Measurements from ENCODE around the gene SGCA.

DNA sequence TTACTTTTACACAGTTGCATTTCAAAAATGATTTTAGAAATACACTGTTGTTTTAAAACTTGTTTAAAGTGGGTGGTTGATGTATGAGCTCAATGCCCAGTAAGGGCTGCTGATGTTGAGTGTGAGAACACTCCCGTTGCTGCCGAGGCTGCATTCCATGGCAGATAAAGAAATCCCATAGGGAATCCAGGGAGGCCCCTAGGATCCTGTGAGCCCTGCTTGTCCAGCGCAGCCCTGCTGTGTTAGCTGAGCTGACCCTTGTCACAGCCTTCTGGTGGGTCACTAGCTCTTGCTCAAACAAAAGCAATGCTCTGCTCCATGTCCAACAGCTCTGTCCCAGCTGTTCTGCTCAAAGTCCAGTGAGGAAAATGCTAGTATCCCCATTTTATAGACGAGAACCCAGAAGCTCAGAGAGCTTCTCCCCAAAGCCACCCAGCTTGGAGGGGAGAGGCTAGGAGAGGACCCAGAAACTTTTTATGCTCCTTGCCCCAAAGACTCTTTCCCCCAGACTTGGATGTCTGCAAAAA lies 54.2 kb downstream of the SGCA start:
- TF ChIP-seq, protein P1, sequence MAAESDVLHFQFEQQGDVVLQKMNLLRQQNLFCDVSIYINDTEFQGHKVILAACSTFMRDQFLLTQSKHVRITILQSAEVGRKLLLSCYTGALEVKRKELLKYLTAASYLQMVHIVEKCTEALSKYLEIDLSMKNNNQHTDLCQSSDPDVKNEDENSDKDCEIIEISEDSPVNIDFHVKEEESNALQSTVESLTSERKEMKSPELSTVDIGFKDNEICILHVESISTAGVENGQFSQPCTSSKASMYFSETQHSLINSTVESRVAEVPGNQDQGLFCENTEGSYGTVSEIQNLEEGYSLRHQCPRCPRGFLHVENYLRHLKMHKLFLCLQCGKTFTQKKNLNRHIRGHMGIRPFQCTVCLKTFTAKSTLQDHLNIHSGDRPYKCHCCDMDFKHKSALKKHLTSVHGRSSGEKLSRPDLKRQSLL (tag by site-specific recombination; IDR thresholded peaks at IDR 0.05), result no peak
- TF ChIP-seq ZSCAN30 (tag by site-specific recombination; IDR thresholded peaks at IDR 0.05) (no peak), SP2 (tag by site-specific recombination; IDR thresholded peaks at IDR 0.05) (no peak), ZNF544 (tag by site-specific recombination; IDR thresholded peaks at IDR 0.05) (no peak), ZNF391 (tag by site-specific recombination; IDR thresholded peaks at IDR 0.05; ENCODE audit: borderline replicate concordance, low read depth) (no peak)
- TF ChIP-seq, protein P2, sequence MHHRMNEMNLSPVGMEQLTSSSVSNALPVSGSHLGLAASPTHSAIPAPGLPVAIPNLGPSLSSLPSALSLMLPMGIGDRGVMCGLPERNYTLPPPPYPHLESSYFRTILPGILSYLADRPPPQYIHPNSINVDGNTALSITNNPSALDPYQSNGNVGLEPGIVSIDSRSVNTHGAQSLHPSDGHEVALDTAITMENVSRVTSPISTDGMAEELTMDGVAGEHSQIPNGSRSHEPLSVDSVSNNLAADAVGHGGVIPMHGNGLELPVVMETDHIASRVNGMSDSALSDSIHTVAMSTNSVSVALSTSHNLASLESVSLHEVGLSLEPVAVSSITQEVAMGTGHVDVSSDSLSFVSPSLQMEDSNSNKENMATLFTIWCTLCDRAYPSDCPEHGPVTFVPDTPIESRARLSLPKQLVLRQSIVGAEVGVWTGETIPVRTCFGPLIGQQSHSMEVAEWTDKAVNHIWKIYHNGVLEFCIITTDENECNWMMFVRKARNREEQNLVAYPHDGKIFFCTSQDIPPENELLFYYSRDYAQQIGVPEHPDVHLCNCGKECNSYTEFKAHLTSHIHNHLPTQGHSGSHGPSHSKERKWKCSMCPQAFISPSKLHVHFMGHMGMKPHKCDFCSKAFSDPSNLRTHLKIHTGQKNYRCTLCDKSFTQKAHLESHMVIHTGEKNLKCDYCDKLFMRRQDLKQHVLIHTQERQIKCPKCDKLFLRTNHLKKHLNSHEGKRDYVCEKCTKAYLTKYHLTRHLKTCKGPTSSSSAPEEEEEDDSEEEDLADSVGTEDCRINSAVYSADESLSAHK (tag by site-specific recombination; IDR thresholded peaks at IDR 0.05), result no peak
